ENCODE results near the gene DERA.

Gene DERA

GRCh38 chr12:15887043-15887817 is 23.9 kb upstream of the DERA start:
- Histone ChIP-seq H3K9me3 (ENCODE audit: insufficient read depth, low read length, severe bottlenecking) (no peaks in the 10 kb centered on the region), H2AFZ (ENCODE audit: low read depth, low read length) (no peak overlapping the region), H3K4me3 (ENCODE audit: low read depth in 1 of 2, low read length in 2 of 2) (no peak overlapping the region; a peak in 1 of 4 replicates), H3K27ac (ENCODE audit: low read length) (no peak overlapping the region), H4K20me1 (ENCODE audit: insufficient read depth, low read length) (peaks cover 53% of the 10 kb centered on the region), H3K4me2 (ENCODE audit: insufficient read depth, low read length) (peak overlapping the region; percentile 81; the same call in 1 of the 2 replicates), H3K9ac (ENCODE audit: low read depth, low read length) (no peak overlapping the region), H3K4me1 (ENCODE audit: insufficient read depth, low read length) (peaks cover 38% of the 10 kb centered on the region), H3K36me3 (ENCODE audit: insufficient read depth, low read length) (peaks cover 71% of the 10 kb centered on the region), H3K79me2 (ENCODE audit: insufficient read depth, low read length) (peaks cover 85% of the 10 kb centered on the region), H3K27me3 (ENCODE audit: insufficient read depth, low read length, poor library complexity) (no peaks in the 10 kb centered on the region)
- TF ChIP-seq CTCF (IDR thresholded peaks at IDR 0.05; ENCODE audit: borderline replicate concordance, extremely low read depth, low read length, poor library complexity, severe bottlenecking) (no peak), EZH2 (IDR thresholded peaks at IDR 0.05; ENCODE audit: borderline replicate concordance, low read depth, low read length, severe bottlenecking) (no peak)
- ATAC-seq (ENCODE audit: insufficient read depth, low read depth): no peak
- DNase-seq: no peak

DNA sequence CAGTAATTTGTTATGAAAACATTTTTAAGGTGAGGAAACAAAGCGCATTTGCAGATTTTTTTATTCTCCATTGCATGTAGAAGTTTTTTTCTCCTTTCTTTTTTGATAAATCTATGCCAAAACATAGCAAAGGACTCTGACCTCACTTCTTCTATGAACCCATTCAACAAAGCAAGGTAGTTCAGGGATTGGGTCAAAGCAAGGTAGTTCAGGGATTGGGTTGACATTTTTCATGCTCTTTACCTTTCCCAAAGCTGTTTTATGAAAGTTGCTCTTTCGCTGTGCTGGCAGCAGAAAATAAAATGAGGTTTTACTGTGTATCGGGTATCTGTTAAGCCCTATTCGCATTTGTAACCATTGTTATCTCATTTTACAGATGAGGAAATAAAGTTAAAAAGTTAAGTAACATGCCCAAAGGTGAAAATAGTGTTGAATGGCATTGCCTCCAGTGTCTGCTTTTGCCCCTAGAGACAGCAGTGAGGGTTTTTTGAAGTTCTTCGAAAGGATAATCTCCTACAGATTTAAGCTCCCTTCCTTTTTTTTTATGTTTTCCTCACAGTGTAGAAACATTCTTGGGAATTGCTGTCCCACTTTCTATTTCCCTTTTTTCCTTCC is 18.4 kb upstream of the DERA start:
- H3K36me3 ChIP-seq (ENCODE audit: insufficient read depth, low read length): peaks cover 75% of the 10 kb centered on the region
- H4K20me1 ChIP-seq (ENCODE audit: insufficient read depth, low read length): peaks cover 4% of the 10 kb centered on the region; the same call in 1 of the 2 replicates
- no peak for TF ChIP-seq CTCF (IDR thresholded peaks at IDR 0.05; ENCODE audit: borderline replicate concordance, extremely low read depth, low read length, poor library complexity, severe bottlenecking)
- no peak for TF ChIP-seq EZH2 (IDR thresholded peaks at IDR 0.05; ENCODE audit: borderline replicate concordance, low read depth, low read length, severe bottlenecking)
- H3K27ac ChIP-seq (ENCODE audit: low read length): no peak overlapping the region
- no peak overlapping the region for H3K9ac ChIP-seq (ENCODE audit: low read depth, low read length)
- H2AFZ ChIP-seq (ENCODE audit: low read depth, low read length): no peak overlapping the region
- no peaks in the 10 kb centered on the region for H3K4me1 ChIP-seq (ENCODE audit: insufficient read depth, low read length)
- H3K4me2 ChIP-seq (ENCODE audit: insufficient read depth, low read length): no peak overlapping the region
- no peak for ATAC-seq (ENCODE audit: insufficient read depth, low read depth)
- H3K9me3 ChIP-seq (ENCODE audit: insufficient read depth, low read length, severe bottlenecking): no peaks in the 10 kb centered on the region
- DNase-seq: no peak
- no peak overlapping the region for H3K4me3 ChIP-seq (ENCODE audit: low read depth in 1 of 2, low read length in 2 of 2)
- no peaks in the 10 kb centered on the region for H3K27me3 ChIP-seq (ENCODE audit: insufficient read depth, low read length, poor library complexity)
- H3K79me2 ChIP-seq (ENCODE audit: insufficient read depth, low read length): peaks cover 35% of the 10 kb centered on the region

- Histone ChIP-seq H3K27me3 (ENCODE audit: insufficient read depth, low read length, poor library complexity) (no peaks in the 10 kb centered on the region), H3K4me2 (ENCODE audit: insufficient read depth, low read length) (no peak overlapping the region), H3K9me3 (ENCODE audit: insufficient read depth, low read length, severe bottlenecking) (no peaks in the 10 kb centered on the region), H2AFZ (ENCODE audit: low read depth, low read length) (no peak overlapping the region), H3K36me3 (ENCODE audit: insufficient read depth, low read length) (peaks cover 75% of the 10 kb centered on the region), H3K4me1 (ENCODE audit: insufficient read depth, low read length) (no peaks in the 10 kb centered on the region), H3K9ac (ENCODE audit: low read depth, low read length) (no peak overlapping the region), H4K20me1 (ENCODE audit: insufficient read depth, low read length) (peaks cover 2% of the 10 kb centered on the region; the same call in 1 of the 2 replicates), H3K4me3 (ENCODE audit: low read depth in 1 of 2, low read length in 2 of 2) (no peak overlapping the region), H3K79me2 (ENCODE audit: insufficient read depth, low read length) (peaks cover 30% of the 10 kb centered on the region), H3K27ac (ENCODE audit: low read length) (no peak overlapping the region)
- no peak for DNase-seq
- ATAC-seq (ENCODE audit: insufficient read depth, low read depth): no peak
- TF ChIP-seq CTCF (IDR thresholded peaks at IDR 0.05; ENCODE audit: borderline replicate concordance, extremely low read depth, low read length, poor library complexity, severe bottlenecking) (no peak), EZH2 (IDR thresholded peaks at IDR 0.05; ENCODE audit: borderline replicate concordance, low read depth, low read length, severe bottlenecking) (no peak)
Observed at GRCh38 chr12:15893260-15893659, 17.9 kb upstream of the DERA start.

Measured in DND-41 (cell line).